Measurements from ENCODE around the gene ANO6.
A peak's percentile ranks its signal among the peaks of the same experiment; 100 is the strongest.

ANO6 gene

DNA sequence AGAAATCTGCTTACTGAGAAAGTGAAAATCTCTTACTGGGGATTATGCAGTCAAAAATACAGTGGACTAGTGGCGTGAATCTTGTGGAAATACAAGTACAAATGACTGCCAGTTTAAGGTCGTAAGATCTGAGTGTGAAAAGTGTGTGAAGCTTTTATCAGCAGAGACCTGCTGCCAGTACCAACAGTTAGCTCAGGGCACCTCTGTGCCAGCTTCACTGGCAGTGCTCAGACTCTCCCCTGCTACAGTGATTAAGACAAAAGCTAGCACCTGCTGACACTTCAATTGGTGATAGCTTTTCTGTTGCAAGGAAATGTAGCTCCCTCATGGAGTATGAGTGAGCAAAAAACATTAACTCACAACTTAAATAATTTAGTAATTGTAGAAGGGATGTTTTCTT lies 185.1 kb downstream of the ANO6 start:
- Histone ChIP-seq H3K27ac (ENCODE audit: low read depth, low read length) (no peak overlapping the region), H3K27me3 (ENCODE audit: control insufficient read depth in 5 of 5, insufficient read depth in 4 of 5, low read length in 5 of 5) (no peaks in the 10 kb centered on the region), H3K9me3 (ENCODE audit: control insufficient read depth in 5 of 5, low read length in 5 of 5) (no peaks in the 10 kb centered on the region), H3K9ac (ENCODE audit: low read length in 5 of 5) (no peak overlapping the region), H3K4me3 (ENCODE audit: low read depth in 1 of 5, low read length in 5 of 5) (no peak overlapping the region), H3K4me1 (ENCODE audit: control insufficient read depth in 5 of 5, insufficient read depth in 5 of 5, low read length in 5 of 5) (peaks cover 0 to 5% (median 0%) of the 10 kb centered on the region in 5 donors), H3K36me3 (ENCODE audit: control insufficient read depth in 5 of 5, insufficient read depth in 5 of 5, low read length in 5 of 5) (peaks cover 35 to 59% (median 41%) of the 10 kb centered on the region in 5 donors)

DNA sequence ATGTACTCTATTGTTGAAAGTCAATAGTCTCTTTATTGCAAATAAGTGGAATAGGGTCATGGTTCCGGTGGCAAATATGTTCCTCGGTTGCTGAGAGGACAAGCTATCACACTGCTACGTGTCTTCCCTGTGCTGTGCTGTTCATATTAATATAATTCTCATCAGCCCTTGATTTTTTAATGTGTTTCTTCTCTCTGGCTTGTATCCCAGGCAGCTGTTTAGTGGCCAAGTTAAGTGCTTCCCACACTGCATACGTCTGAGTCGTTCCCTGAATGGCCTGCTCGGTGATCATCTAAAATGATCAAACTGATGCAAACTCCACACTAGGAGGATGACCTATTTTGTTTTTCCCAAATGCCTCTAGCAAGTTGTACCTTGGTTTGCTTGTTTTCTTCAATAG lies 186.4 kb downstream of the ANO6 start:
- H3K27ac ChIP-seq (ENCODE audit: low read depth, low read length): no peak overlapping the region
- no peak overlapping the region for H3K9ac ChIP-seq (ENCODE audit: low read length in 5 of 5)
- H3K4me3 ChIP-seq (ENCODE audit: low read depth in 1 of 5, low read length in 5 of 5): no peak overlapping the region
- H3K36me3 ChIP-seq (ENCODE audit: control insufficient read depth in 5 of 5, insufficient read depth in 5 of 5, low read length in 5 of 5): peaks cover 43 to 69% (median 48%) of the 10 kb centered on the region in 5 donors
- peaks cover 0 to 5% (median 0%) of the 10 kb centered on the region in 5 donors for H3K4me1 ChIP-seq (ENCODE audit: control insufficient read depth in 5 of 5, insufficient read depth in 5 of 5, low read length in 5 of 5)
- no peaks in the 10 kb centered on the region for H3K27me3 ChIP-seq (ENCODE audit: control insufficient read depth in 5 of 5, insufficient read depth in 4 of 5, low read length in 5 of 5)
- H3K9me3 ChIP-seq (ENCODE audit: control insufficient read depth in 5 of 5, low read length in 5 of 5): no peaks in the 10 kb centered on the region

DNA sequence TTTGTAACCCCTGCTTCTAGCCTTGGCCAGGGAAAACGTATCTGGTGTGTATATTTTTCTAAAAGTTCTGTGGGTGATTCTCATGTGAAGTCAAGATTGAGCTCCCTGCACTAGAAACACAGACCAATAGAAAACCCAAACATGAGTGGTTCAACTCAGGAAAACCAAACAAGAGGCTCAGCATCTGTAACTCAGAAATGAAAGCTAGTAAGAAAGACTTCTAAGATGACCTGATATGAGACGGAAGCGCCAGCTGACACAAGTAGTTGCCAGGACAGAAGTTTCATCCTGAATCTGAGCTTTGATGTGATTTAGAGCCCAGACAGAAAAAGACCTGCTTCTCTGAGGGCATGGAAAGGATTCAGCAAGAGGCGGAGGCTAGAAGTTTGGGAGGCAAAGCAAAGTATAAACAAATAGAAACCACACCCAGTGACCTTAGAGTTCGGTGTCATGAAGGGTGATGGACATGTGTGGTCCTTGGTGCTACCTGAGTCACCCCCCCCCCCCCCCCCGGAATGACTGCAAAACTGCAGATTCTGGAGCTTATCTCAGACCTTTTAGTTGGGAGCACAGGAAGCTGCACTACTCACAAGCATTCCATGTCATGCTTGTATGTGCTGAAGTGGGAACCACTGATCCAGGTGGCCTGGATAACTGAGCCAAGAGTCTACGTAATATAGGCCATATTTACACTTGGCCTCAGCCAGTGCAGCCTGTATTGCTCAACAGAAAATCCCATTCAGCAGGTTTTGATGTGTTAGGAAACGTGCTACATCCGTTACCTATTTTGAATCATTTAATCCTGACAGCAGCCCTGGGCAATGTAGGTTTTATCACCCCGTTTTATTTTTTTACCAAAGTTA lies 191.3 kb downstream of the ANO6 start:
- peaks cover 0 to 15% (median 2%) of the 10 kb centered on the region in 5 donors for H3K4me1 ChIP-seq (ENCODE audit: control insufficient read depth in 5 of 5, insufficient read depth in 5 of 5, low read length in 5 of 5)
- no peaks in the 10 kb centered on the region for H3K27me3 ChIP-seq (ENCODE audit: control insufficient read depth in 5 of 5, insufficient read depth in 4 of 5, low read length in 5 of 5)
- H3K36me3 ChIP-seq (ENCODE audit: control insufficient read depth in 5 of 5, insufficient read depth in 5 of 5, low read length in 5 of 5): peaks cover 42 to 90% (median 74%) of the 10 kb centered on the region in 5 donors
- no peak overlapping the region for H3K9ac ChIP-seq (ENCODE audit: low read length in 5 of 5)
- no peak overlapping the region for H3K4me3 ChIP-seq (ENCODE audit: low read depth in 1 of 5, low read length in 5 of 5)
- no peaks in the 10 kb centered on the region for H3K9me3 ChIP-seq (ENCODE audit: control insufficient read depth in 5 of 5, low read length in 5 of 5)
- no peak overlapping the region for H3K27ac ChIP-seq (ENCODE audit: low read depth, low read length)

DNA sequence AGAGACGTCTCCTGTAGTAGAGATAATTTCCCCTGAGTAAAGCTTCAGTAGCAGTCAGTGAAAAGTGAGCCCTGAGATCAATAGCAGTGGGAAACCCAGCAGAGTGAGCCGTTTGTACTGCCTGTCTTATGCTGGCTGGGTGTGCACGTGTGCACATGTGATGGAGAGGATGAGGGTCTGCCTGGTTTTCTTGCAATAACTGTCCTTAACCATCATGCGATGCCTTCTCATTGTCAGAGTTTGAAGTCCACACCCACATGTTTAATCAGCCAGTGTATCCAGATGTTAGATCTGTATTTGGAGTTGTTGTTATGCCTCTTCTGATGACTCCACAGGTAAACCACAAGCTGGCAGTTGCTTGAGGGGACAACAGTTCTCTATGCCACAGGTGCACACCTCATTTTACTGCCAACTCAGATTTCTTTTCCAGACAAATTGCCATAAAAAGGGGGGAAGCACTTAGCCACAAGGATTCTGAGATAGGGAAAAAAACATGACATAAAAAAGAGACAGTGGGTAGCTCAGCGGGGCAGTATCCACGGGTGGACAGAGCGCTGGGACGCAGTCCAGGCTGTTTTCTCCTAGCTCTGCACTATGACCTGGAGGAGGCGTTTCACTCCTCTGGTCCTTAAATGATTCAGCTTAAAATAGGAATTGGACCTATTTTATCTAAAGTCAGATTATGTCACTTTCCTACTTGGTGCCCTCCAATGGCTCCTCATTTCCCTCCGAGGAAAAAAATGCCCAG lies 192.3 kb downstream of the ANO6 start:
- Histone ChIP-seq H3K27ac (ENCODE audit: low read depth, low read length) (peak overlapping the region; percentile 11), H3K9ac (ENCODE audit: low read length in 5 of 5) (no peak overlapping the region), H3K36me3 (ENCODE audit: control insufficient read depth in 5 of 5, insufficient read depth in 5 of 5, low read length in 5 of 5) (peaks cover 34 to 90% (median 74%) of the 10 kb centered on the region in 5 donors), H3K27me3 (ENCODE audit: control insufficient read depth in 5 of 5, insufficient read depth in 4 of 5, low read length in 5 of 5) (no peaks in the 10 kb centered on the region), H3K4me3 (ENCODE audit: low read depth in 1 of 5, low read length in 5 of 5) (no peak overlapping the region), H3K9me3 (ENCODE audit: control insufficient read depth in 5 of 5, low read length in 5 of 5) (no peaks in the 10 kb centered on the region), H3K4me1 (ENCODE audit: control insufficient read depth in 5 of 5, insufficient read depth in 5 of 5, low read length in 5 of 5) (peaks cover 0 to 15% (median 2%) of the 10 kb centered on the region in 5 donors)

DNA sequence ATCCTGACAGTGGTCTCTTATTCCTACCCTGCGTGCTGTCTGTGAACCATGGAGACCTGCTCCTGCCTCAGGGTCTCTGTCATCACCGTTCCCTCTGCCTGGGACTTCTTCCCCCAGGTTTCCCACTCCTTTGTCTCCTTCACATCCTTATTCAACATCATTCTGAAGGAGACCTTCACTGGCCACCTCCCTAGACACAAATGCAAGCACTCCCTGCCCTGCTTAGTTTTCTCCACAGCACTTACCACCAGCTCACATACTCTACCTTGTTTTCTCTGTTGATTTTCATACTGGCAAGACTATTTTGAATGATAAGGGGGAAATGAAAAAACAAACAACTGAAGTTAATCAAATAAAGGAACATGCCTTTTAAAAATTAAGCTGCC lies 192.8 kb downstream of the ANO6 start:
- Histone ChIP-seq H3K27ac (ENCODE audit: low read depth, low read length) (peak overlapping the region; percentile 11), H3K36me3 (ENCODE audit: control insufficient read depth in 5 of 5, insufficient read depth in 5 of 5, low read length in 5 of 5) (peaks cover 28 to 89% (median 73%) of the 10 kb centered on the region in 5 donors), H3K27me3 (ENCODE audit: control insufficient read depth in 5 of 5, insufficient read depth in 4 of 5, low read length in 5 of 5) (no peaks in the 10 kb centered on the region), H3K4me3 (ENCODE audit: low read depth in 1 of 5, low read length in 5 of 5) (no peak overlapping the region), H3K9me3 (ENCODE audit: control insufficient read depth in 5 of 5, low read length in 5 of 5) (no peaks in the 10 kb centered on the region), H3K4me1 (ENCODE audit: control insufficient read depth in 5 of 5, insufficient read depth in 5 of 5, low read length in 5 of 5) (peaks cover 0 to 15% (median 2%) of the 10 kb centered on the region in 5 donors), H3K9ac (ENCODE audit: low read length in 5 of 5) (no peak overlapping the region)

DNA sequence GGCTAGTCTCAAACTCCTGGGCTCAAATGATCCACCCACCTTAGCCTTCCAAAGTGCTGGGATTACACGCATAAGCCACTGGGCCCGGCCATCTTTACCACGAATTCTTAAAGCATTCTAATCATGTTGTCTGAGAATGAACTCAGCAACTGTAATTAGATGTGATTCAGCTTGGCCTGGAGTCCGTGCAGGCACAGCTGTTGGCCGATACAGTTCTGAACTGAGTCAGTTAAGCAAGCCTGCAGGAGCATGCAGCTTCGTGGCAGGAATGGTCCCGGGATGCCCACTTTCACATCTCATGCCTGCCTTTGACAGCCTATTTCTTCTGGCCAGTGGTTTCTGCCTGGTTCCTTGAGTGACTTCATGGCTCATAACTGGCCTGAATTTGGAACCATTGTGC lies 194.1 kb downstream of the ANO6 start:
- Histone ChIP-seq H3K9ac (ENCODE audit: low read length in 5 of 5) (no peak overlapping the region), H3K4me3 (ENCODE audit: low read depth in 1 of 5, low read length in 5 of 5) (no peak overlapping the region), H3K27me3 (ENCODE audit: control insufficient read depth in 5 of 5, insufficient read depth in 4 of 5, low read length in 5 of 5) (no peaks in the 10 kb centered on the region), H3K36me3 (ENCODE audit: control insufficient read depth in 5 of 5, insufficient read depth in 5 of 5, low read length in 5 of 5) (peaks cover 19 to 85% (median 64%) of the 10 kb centered on the region in 5 donors), H3K9me3 (ENCODE audit: control insufficient read depth in 5 of 5, low read length in 5 of 5) (no peaks in the 10 kb centered on the region), H3K27ac (ENCODE audit: low read depth, low read length) (no peak overlapping the region), H3K4me1 (ENCODE audit: control insufficient read depth in 5 of 5, insufficient read depth in 5 of 5, low read length in 5 of 5) (peaks cover 0 to 11% (median 9%) of the 10 kb centered on the region in 5 donors)

DNA sequence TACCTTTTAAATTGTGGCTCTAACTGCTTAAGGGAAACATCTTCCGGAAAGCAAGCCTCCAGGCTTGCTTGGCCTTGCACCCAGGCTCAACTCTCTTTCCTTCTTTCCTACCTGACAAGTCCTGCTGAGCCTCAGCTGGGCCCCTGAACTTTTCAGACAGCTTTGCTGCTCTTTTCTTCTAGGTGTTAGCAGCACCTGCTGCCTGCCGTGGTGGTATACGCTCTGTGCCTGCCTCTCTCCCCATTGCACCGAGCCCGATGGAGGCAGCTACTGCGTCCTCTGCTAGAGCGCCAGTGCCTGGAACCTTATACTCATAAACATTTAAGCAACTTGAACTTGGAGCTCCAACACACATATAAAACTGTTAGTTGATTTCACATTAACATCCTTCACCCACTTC lies 195.7 kb downstream of the ANO6 start:
- H3K9ac ChIP-seq (ENCODE audit: low read length in 5 of 5): no peak overlapping the region
- no peaks in the 10 kb centered on the region for H3K27me3 ChIP-seq (ENCODE audit: control insufficient read depth in 5 of 5, insufficient read depth in 4 of 5, low read length in 5 of 5)
- no peak overlapping the region for H3K4me3 ChIP-seq (ENCODE audit: low read depth in 1 of 5, low read length in 5 of 5)
- H3K27ac ChIP-seq (ENCODE audit: low read depth, low read length): peak overlapping the region; percentile 42
- H3K36me3 ChIP-seq (ENCODE audit: control insufficient read depth in 5 of 5, insufficient read depth in 5 of 5, low read length in 5 of 5): peaks cover 17 to 88% (median 68%) of the 10 kb centered on the region in 5 donors
- H3K9me3 ChIP-seq (ENCODE audit: control insufficient read depth in 5 of 5, low read length in 5 of 5): no peaks in the 10 kb centered on the region
- H3K4me1 ChIP-seq (ENCODE audit: control insufficient read depth in 5 of 5, insufficient read depth in 5 of 5, low read length in 5 of 5): peaks cover 0 to 16% (median 11%) of the 10 kb centered on the region in 5 donors

DNA sequence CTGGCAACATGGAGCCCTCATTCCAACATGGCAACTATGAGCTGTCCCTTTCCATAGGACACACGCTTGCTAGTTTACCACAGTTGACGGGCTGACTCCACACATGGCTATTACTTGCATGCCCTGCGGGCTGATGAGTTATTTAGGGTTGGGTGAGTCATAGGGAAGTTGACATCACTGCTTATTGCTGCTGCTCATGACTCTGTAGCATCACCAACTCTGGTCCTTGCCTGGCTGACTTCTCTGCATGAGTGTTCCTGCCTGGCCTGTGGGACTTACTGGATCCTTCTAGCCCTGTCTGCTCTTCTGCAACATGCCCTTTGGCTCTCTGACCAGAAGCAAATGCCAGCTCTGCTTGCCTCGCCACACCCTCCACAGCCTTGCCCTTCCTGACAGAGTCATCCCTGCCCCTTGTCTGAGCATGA lies 199.5 kb downstream of the ANO6 start:
- Histone ChIP-seq H3K4me1 (ENCODE audit: control insufficient read depth in 5 of 5, insufficient read depth in 5 of 5, low read length in 5 of 5) (peaks cover 0 to 14% (median 0%) of the 10 kb centered on the region in 5 donors), H3K9me3 (ENCODE audit: control insufficient read depth in 5 of 5, low read length in 5 of 5) (no peaks in the 10 kb centered on the region), H3K36me3 (ENCODE audit: control insufficient read depth in 5 of 5, insufficient read depth in 5 of 5, low read length in 5 of 5) (peaks cover 36 to 80% (median 64%) of the 10 kb centered on the region in 5 donors), H3K4me3 (ENCODE audit: low read depth in 1 of 5, low read length in 5 of 5) (no peak overlapping the region), H3K27ac (ENCODE audit: low read depth, low read length) (peak overlapping the region; percentile 52), H3K9ac (ENCODE audit: low read length in 5 of 5) (no peak overlapping the region), H3K27me3 (ENCODE audit: control insufficient read depth in 5 of 5, insufficient read depth in 4 of 5, low read length in 5 of 5) (no peaks in the 10 kb centered on the region)

DNA sequence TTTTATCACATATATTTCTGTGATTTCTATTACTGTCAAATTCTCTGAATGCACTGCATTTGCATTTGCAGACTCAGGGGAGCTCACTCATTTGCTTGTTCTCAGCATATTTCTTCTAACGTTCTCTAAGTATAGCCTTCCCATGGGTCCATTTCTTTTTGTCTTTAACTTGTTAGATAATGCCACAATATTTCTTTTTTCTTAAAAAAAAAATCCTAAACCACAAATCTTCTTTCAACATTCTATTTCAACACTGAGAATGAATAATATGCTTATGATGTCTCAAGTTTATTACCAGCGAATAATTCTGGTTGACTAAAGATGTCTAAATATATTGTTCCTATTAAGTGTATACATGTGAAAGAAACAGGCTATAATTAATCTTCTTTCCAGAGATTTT lies 200.2 kb downstream of the ANO6 start:
- H3K9me3 ChIP-seq (ENCODE audit: control insufficient read depth in 5 of 5, low read length in 5 of 5): no peaks in the 10 kb centered on the region
- H3K9ac ChIP-seq (ENCODE audit: low read length in 5 of 5): no peak overlapping the region
- H3K27me3 ChIP-seq (ENCODE audit: control insufficient read depth in 5 of 5, insufficient read depth in 4 of 5, low read length in 5 of 5): no peaks in the 10 kb centered on the region
- no peak overlapping the region for H3K4me3 ChIP-seq (ENCODE audit: low read depth in 1 of 5, low read length in 5 of 5)
- H3K4me1 ChIP-seq (ENCODE audit: control insufficient read depth in 5 of 5, insufficient read depth in 5 of 5, low read length in 5 of 5): peaks cover 0 to 14% (median 0%) of the 10 kb centered on the region in 5 donors
- H3K36me3 ChIP-seq (ENCODE audit: control insufficient read depth in 5 of 5, insufficient read depth in 5 of 5, low read length in 5 of 5): peaks cover 32 to 78% (median 63%) of the 10 kb centered on the region in 5 donors
- peak overlapping the region; percentile 52 for H3K27ac ChIP-seq (ENCODE audit: low read depth, low read length)

DNA sequence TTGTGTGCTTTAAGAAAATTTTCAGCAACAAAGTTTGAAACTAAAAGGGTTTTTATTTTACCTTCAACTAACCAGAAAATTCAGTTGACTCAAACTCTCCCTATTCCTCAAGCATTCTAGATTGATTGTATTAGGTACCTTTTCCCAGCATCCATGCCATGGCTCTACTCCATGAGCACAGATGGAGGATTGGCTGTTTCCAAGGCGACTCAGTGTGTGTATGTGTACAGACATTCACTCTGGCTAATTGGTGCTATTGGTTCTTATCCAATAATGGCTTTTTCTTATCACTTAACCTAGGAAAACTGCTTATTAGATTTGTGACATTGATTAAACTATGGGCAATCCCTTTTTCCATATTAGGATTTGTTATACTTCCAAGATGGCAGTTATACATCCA lies 202.6 kb downstream of the ANO6 start:
- peaks cover 0 to 14% (median 0%) of the 10 kb centered on the region in 5 donors for H3K4me1 ChIP-seq (ENCODE audit: control insufficient read depth in 5 of 5, insufficient read depth in 5 of 5, low read length in 5 of 5)
- no peak overlapping the region for H3K27ac ChIP-seq (ENCODE audit: low read depth, low read length)
- no peak overlapping the region for H3K4me3 ChIP-seq (ENCODE audit: low read depth in 1 of 5, low read length in 5 of 5)
- H3K9ac ChIP-seq (ENCODE audit: low read length in 5 of 5): no peak overlapping the region
- no peaks in the 10 kb centered on the region for H3K27me3 ChIP-seq (ENCODE audit: control insufficient read depth in 5 of 5, insufficient read depth in 4 of 5, low read length in 5 of 5)
- H3K36me3 ChIP-seq (ENCODE audit: control insufficient read depth in 5 of 5, insufficient read depth in 5 of 5, low read length in 5 of 5): peaks cover 47 to 74% (median 66%) of the 10 kb centered on the region in 5 donors
- no peaks in the 10 kb centered on the region for H3K9me3 ChIP-seq (ENCODE audit: control insufficient read depth in 5 of 5, low read length in 5 of 5)

Data from subcutaneous abdominal adipose tissue (tissue), 5 donors.